Epithelial cell of proximal tubule (primary cell): ENCODE measurements around the gene PCDH20. TPM values are rescaled to one million over a fixed set of nuclear protein-coding genes. Genes with fewer than 3 reads are reported as not detected.
A peak's percentile ranks its signal among the peaks of the same experiment; 100 is the strongest.

Experiments
- DNase-seq: peaks from one replicate; pipeline ENCODE4 v3.0.0-alpha.2; 2011; ENCODE audit warnings: low read depth
- H3K4me3 ChIP-seq: 2 replicates; pipeline ENCODE4 v1.5.1; 2011; ENCODE audit warnings: low read depth, mild to moderate bottlenecking, low read length
- CTCF ChIP-seq: conservative IDR thresholded peaks from 2 replicates; pipeline ENCODE4 v1.5.1; 2012; ENCODE audit warnings: low read depth, mild to moderate bottlenecking, low read length
- total RNA-seq: library from RNA; depleted of rRNA; stranded (reverse); fragments of >200 nt; gene quantifications from 2 replicates; pipeline ENCODE4 v1.2.3, GENCODE V29; 2015

PCDH20 gene
- total RNA-seq: 1.4 and 1.5 TPM in 2 replicates

- DNase-seq: no peak
- peak within 1 kb of the TSS; percentile 75 for H3K4me3 ChIP-seq
- no peak for TF ChIP-seq CTCF
These were observed at the start of gene PCDH20 for GRCh38 chr13:61415749-61416148. Gene PCDH20, minus strand, starts transcription at chr13:61415849. Its CDS starts 691 bp downstream, at chr13:61415158.

- H3K4me3 ChIP-seq: no peak overlapping the region
- peak; percentile 18 for DNase-seq
- TF ChIP-seq CTCF: no peak
These were observed 47.4 kb upstream of the PCDH20 start for GRCh38 chr13:61463024-61463423.

GRCh38 chr13:61453121-61453520, 37.5 kb upstream of the PCDH20 start:
- no peak for TF ChIP-seq CTCF
- no peak for DNase-seq
- H3K4me3 ChIP-seq: no peak overlapping the region

GRCh38 chr13:61432029-61432428, 16.4 kb upstream of the PCDH20 start:
- no peak overlapping the region for H3K4me3 ChIP-seq
- no peak for TF ChIP-seq CTCF
- no peak for DNase-seq

- no peak overlapping the region for H3K4me3 ChIP-seq
- no peak for TF ChIP-seq CTCF
- DNase-seq: no peak
These were observed 8.3 kb upstream of the PCDH20 start for GRCh38 chr13:61423915-61424314.

- TF ChIP-seq CTCF: no peak
- no peak overlapping the region for H3K4me3 ChIP-seq
- no peak for DNase-seq
These were observed 1.5 kb upstream of the PCDH20 start for GRCh38 chr13:61417086-61417570.

GRCh38 chr13:61415058-61415721, 459 bp downstream of the PCDH20 start:
- peak; percentile 1 for TF ChIP-seq CTCF
- peak overlapping the region; percentile 75 for H3K4me3 ChIP-seq
- DNase-seq: peak; percentile 48
